Smooth muscle cell (in vitro differentiated cells): ENCODE data around the gene HERC6. TPM values are rescaled to one million over a fixed set of nuclear protein-coding genes. Genes with fewer than 3 reads are reported as not detected.

Source experiments
- DNase-seq: peaks from one replicate; lab custom pipeline; 2025; ENCODE audit not compliant: unreplicated experiment; lab: John Stamatoyannopoulos, UW
- H2AFZ ChIP-seq: fragments of 200-600 bp; sonication (generic); 2 replicates; pipeline ENCODE4 v1.6.0; 2016; ENCODE audit warnings: antibody characterized with exemption, low read depth, mild to moderate bottlenecking
- H3F3A ChIP-seq: fragments of 200-600 bp; sonication (generic); 2 replicates; pipeline ENCODE4 v1.6.0; 2017; ENCODE audit warnings: antibody characterized with exemption, low read depth
- H3K27ac ChIP-seq: fragments of 200-600 bp; sonication (generic); 2 replicates; pipeline ENCODE4 v1.5.1; 2016; ENCODE audit warnings: low read depth, mild to moderate bottlenecking
- H3K27me3 ChIP-seq: fragments of 200-600 bp; sonication (generic); 2 replicates; pipeline ENCODE4 v1.6.1; 2016; ENCODE audit warnings: low read depth, mild to moderate bottlenecking
- H3K36me3 ChIP-seq: fragments of 200-600 bp; sonication (generic); 2 replicates; pipeline ENCODE4 v1.5.1; 2016; ENCODE audit warnings: low read depth
- H3K4me1 ChIP-seq: fragments of 200-600 bp; sonication (generic); 2 replicates; pipeline ENCODE4 v1.5.1; 2016; ENCODE audit warnings: low read depth
- H3K4me2 ChIP-seq: fragments of 200-600 bp; sonication (generic); 2 replicates; pipeline ENCODE4 v1.6.0; 2016; ENCODE audit warnings: mild to moderate bottlenecking
- H3K4me3 ChIP-seq: fragments of 200-600 bp; sonication (generic); 2 replicates; pipeline ENCODE4 v1.5.1; 2016; ENCODE audit warnings: mild to moderate bottlenecking
- H3K79me2 ChIP-seq: fragments of 200-600 bp; sonication (generic); 2 replicates; pipeline ENCODE4 v1.6.0; 2016; ENCODE audit warnings: low read depth, mild to moderate bottlenecking
- H3K9ac ChIP-seq: fragments of 200-600 bp; sonication (generic); 2 replicates; pipeline ENCODE4 v1.6.0; 2016; ENCODE audit warnings: low read depth
- H3K9me3 ChIP-seq: fragments of 200-600 bp; sonication (generic); replicated peaks from 2 replicates; pipeline ENCODE4 v1.5.1; 2016; ENCODE audit warnings: low read depth
- H4K20me1 ChIP-seq: fragments of 200-600 bp; sonication (generic); 2 replicates; pipeline ENCODE4 v1.6.0; 2016; ENCODE audit warnings: low read depth
- WGBS: methylation state at CpG from one replicate; pipeline ENCODE4 v1.1.7; 2016; ENCODE audit warnings: low lambda C conversion rate; 5-methylcytosine and 5-hydroxymethylcytosine counted together
- polyA plus RNA-seq: library from polyadenylated mRNA; unstranded; fragments of >200 nt; fragmentation: Nextera tagmentation; extraction: Ambion mirVana; gene quantifications from 2 replicates; pipeline ENCODE4 v1.2.1, GENCODE V29; 2016
- total RNA-seq: library from RNA; depleted of rRNA; stranded (reverse); fragments of >200 nt; gene quantifications from 2 replicates; pipeline ENCODE4 v1.2.3, GENCODE V29; 2014
- TF ChIP-seq, protein P1 (sequence below): fragments of 200-600 bp; sonication (generic); IDR thresholded peaks from 2 replicates; pipeline ENCODE4 v1.5.1; 2017; ENCODE audit warnings: borderline replicate concordance, mild to moderate bottlenecking, antibody characterized with exemption; ENCODE audit not compliant: insufficient read depth, poor library complexity, severe bottlenecking

HERC6 gene
- total and polyA plus RNA-seq, 2 experiments from 2014 or later: 0.39 to 0.45 TPM

DNA sequence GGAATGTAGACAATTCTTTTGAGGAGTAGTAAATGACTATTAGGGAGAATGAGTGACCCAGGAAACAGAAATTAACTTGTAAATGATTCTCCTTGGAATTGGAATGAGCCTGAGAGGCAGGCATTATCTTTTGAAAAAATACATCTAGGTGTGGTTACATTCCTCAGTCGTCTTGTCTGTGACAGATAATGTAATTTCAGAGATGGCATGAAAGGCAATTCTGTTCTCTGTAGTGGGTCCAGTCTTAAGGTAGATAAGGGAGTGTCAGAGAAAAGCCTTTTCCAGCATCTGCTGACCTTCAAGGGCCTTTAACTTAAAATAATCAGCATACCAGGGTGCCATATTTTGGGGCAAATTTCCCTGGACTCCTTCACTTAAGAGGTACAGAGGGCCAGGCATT lies 35.1 kb downstream of the HERC6 start:
- Histone ChIP-seq H3K4me2 (no peak overlapping the region), H3K27me3 (no peaks in the 10 kb centered on the region)

DNA sequence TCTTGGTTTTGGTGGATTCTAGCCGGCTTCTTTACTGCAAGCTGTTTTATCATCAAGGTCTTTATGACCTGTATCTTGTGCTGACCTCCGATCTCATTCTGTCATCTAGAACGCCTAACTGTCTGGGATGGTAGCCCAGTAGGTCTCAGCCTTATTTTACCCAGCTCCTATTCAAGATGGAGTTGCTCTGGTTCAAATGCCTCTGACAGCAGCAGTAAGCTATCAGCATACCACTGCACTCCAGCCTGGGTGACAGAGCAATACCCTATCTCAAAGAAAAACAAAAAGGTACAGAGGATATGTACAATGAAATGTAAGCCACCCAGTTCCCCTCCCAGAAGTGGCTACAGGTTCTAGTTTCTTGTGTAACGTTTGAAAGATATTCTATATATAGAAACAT lies 36.1 kb downstream of the HERC6 start:
- TF ChIP-seq, protein P1, sequence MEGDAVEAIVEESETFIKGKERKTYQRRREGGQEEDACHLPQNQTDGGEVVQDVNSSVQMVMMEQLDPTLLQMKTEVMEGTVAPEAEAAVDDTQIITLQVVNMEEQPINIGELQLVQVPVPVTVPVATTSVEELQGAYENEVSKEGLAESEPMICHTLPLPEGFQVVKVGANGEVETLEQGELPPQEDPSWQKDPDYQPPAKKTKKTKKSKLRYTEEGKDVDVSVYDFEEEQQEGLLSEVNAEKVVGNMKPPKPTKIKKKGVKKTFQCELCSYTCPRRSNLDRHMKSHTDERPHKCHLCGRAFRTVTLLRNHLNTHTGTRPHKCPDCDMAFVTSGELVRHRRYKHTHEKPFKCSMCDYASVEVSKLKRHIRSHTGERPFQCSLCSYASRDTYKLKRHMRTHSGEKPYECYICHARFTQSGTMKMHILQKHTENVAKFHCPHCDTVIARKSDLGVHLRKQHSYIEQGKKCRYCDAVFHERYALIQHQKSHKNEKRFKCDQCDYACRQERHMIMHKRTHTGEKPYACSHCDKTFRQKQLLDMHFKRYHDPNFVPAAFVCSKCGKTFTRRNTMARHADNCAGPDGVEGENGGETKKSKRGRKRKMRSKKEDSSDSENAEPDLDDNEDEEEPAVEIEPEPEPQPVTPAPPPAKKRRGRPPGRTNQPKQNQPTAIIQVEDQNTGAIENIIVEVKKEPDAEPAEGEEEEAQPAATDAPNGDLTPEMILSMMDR: no peak
- Histone ChIP-seq H3K27ac (no peak overlapping the region), H3F3A (no peaks in the 10 kb centered on the region), H3K4me1 (no peaks in the 10 kb centered on the region), H3K4me3 (no peak overlapping the region), H3K4me2 (no peak overlapping the region), H2AFZ (no peak overlapping the region), H3K27me3 (no peaks in the 10 kb centered on the region), H3K36me3 (no peaks in the 10 kb centered on the region), H3K9ac (no peak overlapping the region), H3K79me2 (no peaks in the 10 kb centered on the region), H4K20me1 (no peaks in the 10 kb centered on the region), H3K9me3 (no peaks in the 10 kb centered on the region)
- whole genome bisulfite sequencing: 90% methylated on average over 4 of the region's 4 CpGs
- no peak for DNase-seq

More for the DNA sequence above, 35.1 kb downstream of the HERC6 start:
- no peaks in the 10 kb centered on the region for H3K36me3 ChIP-seq
- H3K79me2 ChIP-seq: no peaks in the 10 kb centered on the region
- H4K20me1 ChIP-seq: no peaks in the 10 kb centered on the region
- DNase-seq: no peak
- H3K27ac ChIP-seq: no peak overlapping the region
- no peak overlapping the region for H2AFZ ChIP-seq
- TF ChIP-seq, protein P1: no peak
- 46% methylated on average over 1 of the region's 1 CpG for WGBS
- no peaks in the 10 kb centered on the region for H3K4me1 ChIP-seq
- no peaks in the 10 kb centered on the region for H3K9me3 ChIP-seq
- H3F3A ChIP-seq: no peaks in the 10 kb centered on the region
- no peak overlapping the region for H3K9ac ChIP-seq
- H3K4me3 ChIP-seq: no peak overlapping the region

DNA sequence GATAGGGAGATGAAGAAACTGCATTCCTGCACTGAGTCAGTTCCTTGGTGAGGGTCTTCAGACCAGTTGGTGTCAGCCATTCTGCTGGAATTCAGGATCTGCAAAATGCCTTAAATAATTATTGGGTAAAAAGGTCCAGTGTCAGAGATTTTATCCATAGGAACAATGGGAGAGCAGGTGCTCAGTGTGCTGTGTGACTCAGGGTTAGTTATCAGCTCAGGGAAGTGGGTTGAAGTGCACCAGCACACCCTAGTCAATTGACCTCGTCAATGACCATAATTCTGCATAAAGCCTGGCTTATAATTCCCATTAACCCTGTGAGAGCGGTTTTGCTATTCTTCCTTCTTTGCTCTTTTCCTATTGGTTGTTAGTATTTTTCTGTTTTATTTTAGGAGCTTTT lies 37.3 kb downstream of the HERC6 start:
- no peaks in the 10 kb centered on the region for H3F3A ChIP-seq
- 87% methylated on average over 2 of the region's 2 CpGs for WGBS
- H3K4me2 ChIP-seq: no peak overlapping the region
- DNase-seq: no peak
- no peak overlapping the region for H2AFZ ChIP-seq
- H3K27me3 ChIP-seq: no peaks in the 10 kb centered on the region
- TF ChIP-seq, protein P1: no peak
- H3K4me3 ChIP-seq: no peak overlapping the region
- no peak overlapping the region for H3K9ac ChIP-seq
- H3K4me1 ChIP-seq: no peaks in the 10 kb centered on the region
- H3K36me3 ChIP-seq: no peaks in the 10 kb centered on the region
- H4K20me1 ChIP-seq: no peaks in the 10 kb centered on the region
- H3K27ac ChIP-seq: no peak overlapping the region
- no peaks in the 10 kb centered on the region for H3K9me3 ChIP-seq
- H3K79me2 ChIP-seq: no peaks in the 10 kb centered on the region

DNA sequence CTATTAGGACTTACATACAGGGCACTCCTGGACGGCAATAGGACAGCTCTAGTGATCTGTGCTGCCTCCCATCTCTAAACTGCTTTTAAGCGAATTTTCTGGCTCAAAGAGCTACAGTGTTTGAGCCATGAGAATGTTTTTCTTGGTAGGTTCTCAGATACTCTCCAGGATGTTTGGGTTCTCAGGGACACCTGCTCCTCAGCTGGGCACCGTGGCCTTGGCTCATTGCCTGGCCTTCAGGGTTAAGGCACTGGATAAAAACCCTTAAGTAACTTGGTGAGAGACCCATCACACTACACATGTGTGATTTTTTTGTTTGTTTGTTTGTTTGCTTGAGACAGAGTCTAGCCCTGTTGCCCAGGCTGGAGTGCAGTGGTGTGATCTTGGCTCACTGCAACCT lies 39.8 kb downstream of the HERC6 start:
- DNase-seq: no peak
- H3K4me2 ChIP-seq: no peak overlapping the region
- H3F3A ChIP-seq: no peaks in the 10 kb centered on the region
- no peak overlapping the region for H3K27ac ChIP-seq
- H2AFZ ChIP-seq: no peak overlapping the region
- H3K4me3 ChIP-seq: no peak overlapping the region
- TF ChIP-seq, protein P1: no peak
- no peaks in the 10 kb centered on the region for H3K79me2 ChIP-seq
- whole genome bisulfite sequencing: 86% methylated on average over 3 of the region's 3 CpGs
- H3K36me3 ChIP-seq: no peaks in the 10 kb centered on the region
- no peaks in the 10 kb centered on the region for H3K27me3 ChIP-seq
- H3K9me3 ChIP-seq: no peaks in the 10 kb centered on the region
- no peaks in the 10 kb centered on the region for H4K20me1 ChIP-seq
- no peak overlapping the region for H3K9ac ChIP-seq
- H3K4me1 ChIP-seq: no peaks in the 10 kb centered on the region
